K562 (cell line): Measurements from ENCODE around the gene UBE2G2.

Experiments
- CHD1 ChIP-seq: fragments of 200-600 bp; sonication (generic); IDR thresholded peaks from one replicate; pipeline ENCODE4 v1.6.1; 2012; ENCODE audit warnings: mild to moderate bottlenecking, moderate library complexity, low read length, inconsistent platforms
- JUND ChIP-seq, 2 experiments: IDR thresholded peaks; 2 replicates in 1 of 2; 3 replicates in 1 of 2; pipeline ENCODE4 v1.6.1; 2011; ENCODE audit warnings: borderline replicate concordance in 2 of 2, low read depth in 2 of 2, low read length in 2 of 2, improper control_type of control experiment in 1 of 2, missing biosample characterization in 1 of 2, missing genetic modification characterization in 1 of 2, missing genetic modification reagents in 1 of 2
- SREBF1 ChIP-seq: fragments of 150-350 bp; IDR thresholded peaks from 2 replicates; pipeline ENCODE4 v1.6.1; 2014; ENCODE audit warnings: antibody characterized with exemption, low read depth, low read length, borderline replicate concordance
- TAF15 ChIP-seq: fragments of 200-400 bp; formaldehyde crosslinking; IDR thresholded peaks from 2 replicates; pipeline ENCODE4 v1.6.1; 2017; ENCODE audit warnings: mild to moderate bottlenecking, low read depth, low read length, moderate library complexity
- ZNF212 ChIP-seq: fragments of 450-650 bp; formaldehyde crosslinking; IDR thresholded peaks from 2 replicates; pipeline ENCODE4 v1.4.0; 2020; ENCODE audit warnings: mild to moderate bottlenecking
- TF ChIP-seq, protein P1 (sequence below): fragments of 150-350 bp; IDR thresholded peaks from 2 replicates; pipeline ENCODE4 v1.6.1; 2014; ENCODE audit warnings: low read depth, mild to moderate bottlenecking, low read length, borderline replicate concordance
- TF ChIP-seq, protein P2 (sequence below), 2 experiments: fragments of 450-650 bp; formaldehyde crosslinking in 1 of 2; IDR thresholded peaks; 2 replicates each; pipeline versions ENCODE4 v1.4.0 to v1.6.1; 2014 to 2020; ENCODE audit warnings: mild to moderate bottlenecking in 2 of 2, borderline replicate concordance in 1 of 2, low read depth in 1 of 2
- TF ChIP-seq, protein P3 (sequence below), 3 experiments: IDR thresholded peaks in 2 of 3; conservative IDR thresholded peaks in 1 of 3; 2 replicates each; pipeline ENCODE4 v1.5.1; 2011 to 2012; ENCODE audit warnings: low read length in 3 of 3, mild to moderate bottlenecking in 3 of 3, control low read depth in 2 of 3, improper control_type of control experiment in 1 of 3, inconsistent platforms in 1 of 3, low read depth in 1 of 3, mixed read lengths in 1 of 3, moderate library complexity in 1 of 3; ENCODE audit not compliant: insufficient read depth in 2 of 3

DNA sequence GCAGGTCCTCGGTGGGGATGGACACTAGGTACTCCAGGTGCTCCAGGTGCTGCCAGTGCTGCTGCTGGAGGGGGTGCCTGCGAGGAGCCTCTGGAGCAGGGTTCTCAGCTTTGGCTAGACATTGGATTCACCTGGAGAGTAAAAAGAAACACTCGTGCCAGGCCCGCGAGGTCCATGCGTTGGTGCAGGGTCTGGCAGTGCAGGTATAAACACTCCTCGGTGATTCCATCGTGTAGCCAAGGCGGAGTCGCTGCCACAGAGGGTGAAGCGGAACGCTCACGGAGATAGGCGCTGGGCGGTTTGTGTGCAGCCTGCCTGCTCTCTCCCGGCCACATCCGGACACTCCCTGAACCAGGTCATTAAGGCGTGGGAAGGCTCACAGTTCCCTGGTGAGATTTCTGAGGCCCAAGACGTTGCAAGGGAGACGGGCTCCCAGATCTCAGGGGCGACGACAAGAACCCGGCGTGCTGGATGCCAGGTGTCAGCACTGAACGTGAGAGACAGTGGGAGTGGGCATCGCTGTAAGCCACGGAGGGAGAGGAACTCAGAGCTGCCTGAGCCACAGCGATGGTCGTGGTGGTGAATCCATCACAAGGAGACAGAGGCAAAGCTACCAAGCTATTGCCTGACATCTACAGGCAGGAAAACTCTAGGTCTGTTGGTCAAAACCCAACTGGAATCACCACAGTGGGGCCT, 33.5 kb upstream of the UBE2G2 start:
- TF ChIP-seq TAF15 (no peak), ZNF212 (CRISPR knock-in tag) (no peak), CHD1 (no peak), SREBF1 (no peak), JUND (IDR thresholded peaks at IDR 0.05; ENCODE audit: borderline replicate concordance, low read depth, low read length) (0 out of 2 replicates have a peak, but pooled peaks have one; percentile 6), JUND (tag; IDR thresholded peaks at IDR 0.05; ENCODE audit: borderline replicate concordance, low read depth, low read length) (no peak; the same call in 2 of the 3 replicates)
- TF ChIP-seq, protein P1, sequence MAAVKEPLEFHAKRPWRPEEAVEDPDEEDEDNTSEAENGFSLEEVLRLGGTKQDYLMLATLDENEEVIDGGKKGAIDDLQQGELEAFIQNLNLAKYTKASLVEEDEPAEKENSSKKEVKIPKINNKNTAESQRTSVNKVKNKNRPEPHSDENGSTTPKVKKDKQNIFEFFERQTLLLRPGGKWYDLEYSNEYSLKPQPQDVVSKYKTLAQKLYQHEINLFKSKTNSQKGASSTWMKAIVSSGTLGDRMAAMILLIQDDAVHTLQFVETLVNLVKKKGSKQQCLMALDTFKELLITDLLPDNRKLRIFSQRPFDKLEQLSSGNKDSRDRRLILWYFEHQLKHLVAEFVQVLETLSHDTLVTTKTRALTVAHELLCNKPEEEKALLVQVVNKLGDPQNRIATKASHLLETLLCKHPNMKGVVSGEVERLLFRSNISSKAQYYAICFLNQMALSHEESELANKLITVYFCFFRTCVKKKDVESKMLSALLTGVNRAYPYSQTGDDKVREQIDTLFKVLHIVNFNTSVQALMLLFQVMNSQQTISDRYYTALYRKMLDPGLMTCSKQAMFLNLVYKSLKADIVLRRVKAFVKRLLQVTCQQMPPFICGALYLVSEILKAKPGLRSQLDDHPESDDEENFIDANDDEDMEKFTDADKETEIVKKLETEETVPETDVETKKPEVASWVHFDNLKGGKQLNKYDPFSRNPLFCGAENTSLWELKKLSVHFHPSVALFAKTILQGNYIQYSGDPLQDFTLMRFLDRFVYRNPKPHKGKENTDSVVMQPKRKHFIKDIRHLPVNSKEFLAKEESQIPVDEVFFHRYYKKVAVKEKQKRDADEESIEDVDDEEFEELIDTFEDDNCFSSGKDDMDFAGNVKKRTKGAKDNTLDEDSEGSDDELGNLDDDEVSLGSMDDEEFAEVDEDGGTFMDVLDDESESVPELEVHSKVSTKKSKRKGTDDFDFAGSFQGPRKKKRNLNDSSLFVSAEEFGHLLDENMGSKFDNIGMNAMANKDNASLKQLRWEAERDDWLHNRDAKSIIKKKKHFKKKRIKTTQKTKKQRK: no peak
- TF ChIP-seq, protein P2, sequence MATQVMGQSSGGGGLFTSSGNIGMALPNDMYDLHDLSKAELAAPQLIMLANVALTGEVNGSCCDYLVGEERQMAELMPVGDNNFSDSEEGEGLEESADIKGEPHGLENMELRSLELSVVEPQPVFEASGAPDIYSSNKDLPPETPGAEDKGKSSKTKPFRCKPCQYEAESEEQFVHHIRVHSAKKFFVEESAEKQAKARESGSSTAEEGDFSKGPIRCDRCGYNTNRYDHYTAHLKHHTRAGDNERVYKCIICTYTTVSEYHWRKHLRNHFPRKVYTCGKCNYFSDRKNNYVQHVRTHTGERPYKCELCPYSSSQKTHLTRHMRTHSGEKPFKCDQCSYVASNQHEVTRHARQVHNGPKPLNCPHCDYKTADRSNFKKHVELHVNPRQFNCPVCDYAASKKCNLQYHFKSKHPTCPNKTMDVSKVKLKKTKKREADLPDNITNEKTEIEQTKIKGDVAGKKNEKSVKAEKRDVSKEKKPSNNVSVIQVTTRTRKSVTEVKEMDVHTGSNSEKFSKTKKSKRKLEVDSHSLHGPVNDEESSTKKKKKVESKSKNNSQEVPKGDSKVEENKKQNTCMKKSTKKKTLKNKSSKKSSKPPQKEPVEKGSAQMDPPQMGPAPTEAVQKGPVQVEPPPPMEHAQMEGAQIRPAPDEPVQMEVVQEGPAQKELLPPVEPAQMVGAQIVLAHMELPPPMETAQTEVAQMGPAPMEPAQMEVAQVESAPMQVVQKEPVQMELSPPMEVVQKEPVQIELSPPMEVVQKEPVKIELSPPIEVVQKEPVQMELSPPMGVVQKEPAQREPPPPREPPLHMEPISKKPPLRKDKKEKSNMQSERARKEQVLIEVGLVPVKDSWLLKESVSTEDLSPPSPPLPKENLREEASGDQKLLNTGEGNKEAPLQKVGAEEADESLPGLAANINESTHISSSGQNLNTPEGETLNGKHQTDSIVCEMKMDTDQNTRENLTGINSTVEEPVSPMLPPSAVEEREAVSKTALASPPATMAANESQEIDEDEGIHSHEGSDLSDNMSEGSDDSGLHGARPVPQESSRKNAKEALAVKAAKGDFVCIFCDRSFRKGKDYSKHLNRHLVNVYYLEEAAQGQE (IDR thresholded peaks at IDR 0.05; ENCODE audit: borderline replicate concordance): peak; percentile 65
- TF ChIP-seq, protein P2 (CRISPR knock-in tag; IDR thresholded peaks at IDR 0.05; ENCODE audit: low read depth): no peak
- TF ChIP-seq, protein P3, sequence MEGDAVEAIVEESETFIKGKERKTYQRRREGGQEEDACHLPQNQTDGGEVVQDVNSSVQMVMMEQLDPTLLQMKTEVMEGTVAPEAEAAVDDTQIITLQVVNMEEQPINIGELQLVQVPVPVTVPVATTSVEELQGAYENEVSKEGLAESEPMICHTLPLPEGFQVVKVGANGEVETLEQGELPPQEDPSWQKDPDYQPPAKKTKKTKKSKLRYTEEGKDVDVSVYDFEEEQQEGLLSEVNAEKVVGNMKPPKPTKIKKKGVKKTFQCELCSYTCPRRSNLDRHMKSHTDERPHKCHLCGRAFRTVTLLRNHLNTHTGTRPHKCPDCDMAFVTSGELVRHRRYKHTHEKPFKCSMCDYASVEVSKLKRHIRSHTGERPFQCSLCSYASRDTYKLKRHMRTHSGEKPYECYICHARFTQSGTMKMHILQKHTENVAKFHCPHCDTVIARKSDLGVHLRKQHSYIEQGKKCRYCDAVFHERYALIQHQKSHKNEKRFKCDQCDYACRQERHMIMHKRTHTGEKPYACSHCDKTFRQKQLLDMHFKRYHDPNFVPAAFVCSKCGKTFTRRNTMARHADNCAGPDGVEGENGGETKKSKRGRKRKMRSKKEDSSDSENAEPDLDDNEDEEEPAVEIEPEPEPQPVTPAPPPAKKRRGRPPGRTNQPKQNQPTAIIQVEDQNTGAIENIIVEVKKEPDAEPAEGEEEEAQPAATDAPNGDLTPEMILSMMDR (IDR thresholded peaks at IDR 0.05 in 2 of 3, conservative IDR thresholded peaks at IDR 0.05 in 1 of 3; ENCODE audit: insufficient read depth in 2 of 3, low read depth in 1 of 3, low read length in 3 of 3): peak in 2 of 3 experiments; percentile 30 to 35; a peak in 4 of 6 replicates
